ENCODE results near the gene WHRN.

- TF ChIP-seq CTCF (IDR thresholded peaks at IDR 0.05), result no peak
- no peak for TF ChIP-seq EZH2 (IDR thresholded peaks at IDR 0.05)
Measured at GRCh38 chr9:114483499-114483898, 21.8 kb downstream of the WHRN start.
